Posterior cingulate gyrus (tissue), 11 donors: ENCODE measurements around the gene GLS.
A peak's percentile ranks its signal among the peaks of the same experiment; 100 is the strongest.

Experiments used
- DNase-seq, 10 donors: peaks; one replicate each; pipeline versions ENCODE4 v3.0.0 to v3.0.0-alpha.2; 2020 to 2021; ENCODE audit warnings: mixed read lengths in 3 of 10
- intact Hi-C: fragments of 100-400 bp; cut with DNase I; formaldehyde crosslinking; loops from one replicate; pipeline ENCODE4 v1.15.1; 2023

Gene GLS

DNA sequence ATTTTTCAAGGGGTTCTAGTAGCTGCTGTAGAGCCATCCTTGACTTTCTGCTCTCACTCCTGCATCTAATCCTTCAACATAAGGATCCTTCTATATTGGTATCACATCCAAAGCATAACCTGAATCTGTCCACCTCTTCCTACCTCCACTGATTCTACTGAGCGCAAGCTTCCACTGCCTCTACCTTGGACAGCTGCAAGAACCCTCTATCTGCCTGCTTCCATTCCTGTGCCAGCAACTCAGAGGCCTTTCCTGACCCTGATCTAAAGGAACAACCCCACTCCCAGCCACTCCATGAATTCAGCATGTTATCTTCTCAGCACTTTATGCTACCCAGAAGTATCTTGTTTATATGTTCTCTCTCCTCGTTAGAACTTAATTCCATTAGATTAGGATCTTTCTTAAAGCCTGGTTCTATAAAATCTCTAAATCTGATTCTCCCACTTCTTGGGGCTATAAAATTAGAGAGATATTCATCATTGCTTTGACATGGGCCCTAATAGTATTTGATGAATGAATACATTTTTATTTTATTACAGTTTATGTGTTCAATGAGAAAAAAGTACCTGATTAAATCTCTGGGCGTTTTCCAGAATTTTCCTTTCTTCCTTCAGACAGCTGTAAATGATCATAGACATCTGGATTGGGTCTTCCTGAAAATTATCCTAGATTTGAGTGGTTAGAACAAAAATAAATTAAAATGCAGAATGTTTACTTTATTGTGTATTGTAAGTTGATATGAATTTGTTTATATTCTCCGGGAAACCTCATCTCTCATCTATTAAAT is 126.6 kb downstream of the GLS start:
- no peak for DNase-seq
- intact Hi-C loops = no loop called here

DNA sequence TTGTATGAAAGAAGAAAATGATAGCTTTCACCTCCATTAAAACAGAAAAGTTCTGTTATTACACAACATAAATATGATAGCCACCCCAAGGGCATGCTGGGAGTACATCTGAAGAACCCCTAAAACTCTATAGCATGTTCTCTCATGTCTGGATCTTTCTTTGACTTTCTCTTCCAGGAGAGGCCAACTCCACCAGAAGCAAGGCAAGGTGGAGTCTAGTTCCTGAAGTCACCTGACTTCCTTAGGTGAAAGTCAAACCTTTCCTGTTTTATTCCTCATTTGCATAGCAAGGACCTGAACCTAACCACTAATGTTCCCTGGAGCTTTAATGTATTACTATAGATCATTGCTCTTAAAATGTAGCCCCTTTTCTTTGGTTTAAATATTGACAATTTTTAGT is 127.7 kb downstream of the GLS start:
- no peak for DNase-seq
- intact Hi-C loops = no loop called here

DNA sequence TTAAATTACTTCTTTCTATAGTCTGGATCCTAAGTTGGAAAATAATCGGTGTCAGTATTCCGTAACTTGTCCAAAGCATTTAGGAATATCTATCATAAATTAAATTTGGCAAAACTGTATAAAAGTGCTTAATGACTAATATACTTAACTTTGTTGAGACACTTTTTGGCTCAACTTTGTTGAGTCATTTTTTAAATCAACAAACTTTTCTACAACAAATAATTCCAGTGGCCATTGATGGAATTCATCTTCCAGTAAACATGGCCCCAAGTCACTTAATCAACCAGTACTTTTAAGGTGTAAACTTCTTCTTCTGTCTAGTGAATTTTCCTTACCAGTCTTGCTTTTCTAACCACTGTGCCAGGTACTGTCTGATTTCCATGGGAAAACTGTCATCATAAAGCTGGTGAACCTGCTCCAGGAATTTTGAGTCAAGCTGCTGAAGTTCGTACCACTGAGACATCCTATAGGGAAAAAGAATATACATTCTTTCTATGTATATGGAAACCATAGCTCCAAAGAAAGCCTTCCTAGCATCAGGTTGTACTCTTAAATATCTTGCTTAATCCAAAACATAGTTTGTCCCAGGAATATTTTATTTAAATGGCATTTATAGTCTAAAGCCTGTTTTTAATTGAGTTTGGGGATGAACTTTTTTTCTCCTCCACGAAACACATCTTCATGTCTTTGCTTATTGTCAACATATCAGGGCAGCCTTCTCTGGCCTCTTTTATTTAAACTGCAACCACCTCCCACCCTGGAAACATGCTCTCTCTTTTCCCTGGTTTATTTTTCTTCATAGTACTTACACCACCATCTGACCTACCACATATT is 129.1 kb downstream of the GLS start:
- intact Hi-C loops = no loop called here
- no peak for DNase-seq

GRCh38 chr2:191010887-191011885 is 130.6 kb downstream of the GLS start:
- DNase-seq = no peak
- intact Hi-C loops = no loop called here

DNA sequence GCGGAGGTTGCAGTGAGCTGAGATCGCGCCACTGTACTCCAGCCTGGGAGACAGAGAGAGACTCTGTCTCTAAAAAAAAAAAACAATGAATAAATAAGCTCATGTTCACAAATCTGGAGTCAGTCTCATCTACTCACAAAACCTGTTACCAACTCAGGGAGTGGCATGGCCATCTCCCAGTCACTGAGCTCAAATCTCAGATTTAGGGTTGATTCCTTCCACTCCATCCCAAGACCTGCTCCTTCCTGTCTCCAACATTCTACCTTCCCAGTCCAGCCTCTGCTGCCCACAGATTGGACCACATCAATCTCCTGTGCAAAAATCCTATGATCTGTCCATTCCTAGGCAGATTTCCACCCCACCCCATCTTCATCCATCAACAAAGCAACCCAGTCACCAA is 131.7 kb downstream of the GLS start:
- no peak for DNase-seq
- intact Hi-C loops = no loop called here

GRCh38 chr2:191012845-191013681 is 132.4 kb downstream of the GLS start:
- intact Hi-C loops = no loop called here

DNA sequence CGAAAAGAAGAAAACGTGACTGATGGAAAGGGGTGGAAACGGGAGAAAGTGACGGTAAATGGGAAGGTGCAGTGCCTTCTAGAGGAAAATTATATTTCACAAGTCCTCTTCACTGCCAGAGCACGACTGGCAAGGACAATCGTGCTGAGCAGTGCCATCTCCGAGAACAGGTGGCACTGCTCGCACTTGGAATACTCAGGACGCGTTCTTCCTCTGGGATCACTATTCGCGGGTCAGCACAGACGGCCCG is 133.0 kb downstream of the GLS start:
- no peak for DNase-seq
- intact Hi-C loops = no loop called here

More at GRCh38 chr2:191012845-191013681, 132.4 kb downstream of the GLS start:
- DNase-seq = no peak

GRCh38 chr2:191013932-191014652 is 133.5 kb downstream of the GLS start, which contains the start of gene STAT1:
TSS of gene STAT1 (minus strand) at chr2:191014171. CDS start at chr2:191010003, 4,168 bp downstream.
- DNase-seq = peak; percentile 87 to 99 (median 92)
- intact Hi-C loops = no loop called here

DNA sequence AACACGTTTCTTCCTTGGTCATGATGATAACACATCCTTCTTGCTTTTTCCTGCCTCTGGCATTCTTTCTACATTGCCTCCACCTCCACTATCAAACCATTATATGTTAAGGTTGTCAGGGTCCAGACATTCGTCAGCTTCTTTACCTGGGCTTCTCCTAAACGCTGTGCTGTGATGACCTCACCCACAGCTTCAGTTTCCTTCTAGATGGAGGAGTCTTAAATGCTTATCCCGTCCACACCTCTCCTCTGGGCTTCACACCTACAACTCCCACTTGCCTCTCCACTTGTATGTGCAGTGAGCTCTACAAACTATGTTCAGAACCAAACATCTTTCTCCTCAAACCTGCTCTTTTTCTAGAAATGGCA is 134.0 kb downstream of the GLS start:
- intact Hi-C loops = no loop called here
- no peak for DNase-seq
